GM12878 (cell line): ENCODE measurements around the gene FOXP1.

Experiments used
- CREB1 ChIP-seq: IDR thresholded peaks from 2 replicates; pipeline ENCODE4 v1.6.1; 2012; ENCODE audit warnings: low read depth, mild to moderate bottlenecking, inconsistent platforms
- CTCF ChIP-seq, 3 experiments: IDR thresholded peaks in 2 of 3; conservative IDR thresholded peaks in 1 of 3; 2 replicates each; pipeline ENCODE4 v1.5.1; 2011; ENCODE audit warnings: low read depth in 3 of 3, low read length in 3 of 3, mild to moderate bottlenecking in 3 of 3, control low read depth in 2 of 3, moderate library complexity in 2 of 3, inconsistent platforms in 1 of 3, mixed read lengths in 1 of 3; ENCODE audit not compliant: control insufficient read depth in 2 of 3, insufficient read depth in 1 of 3; ENCODE audit errors: extremely low read depth in 1 of 3
- ESRRA ChIP-seq: IDR thresholded peaks from 2 replicates; pipeline ENCODE4 v1.6.1; 2012; ENCODE audit warnings: mild to moderate bottlenecking, low read length, improper control_type of control experiment
- GABPA ChIP-seq: IDR thresholded peaks from 2 replicates; pipeline ENCODE4 v1.6.1; 2014; ENCODE audit warnings: antibody characterized with exemption, low read depth, mild to moderate bottlenecking, inconsistent platforms
- POLR2A ChIP-seq: IDR thresholded peaks from 2 replicates; pipeline ENCODE4 v1.6.1; 2011; ENCODE audit warnings: low read depth, mild to moderate bottlenecking, low read length

DNA sequence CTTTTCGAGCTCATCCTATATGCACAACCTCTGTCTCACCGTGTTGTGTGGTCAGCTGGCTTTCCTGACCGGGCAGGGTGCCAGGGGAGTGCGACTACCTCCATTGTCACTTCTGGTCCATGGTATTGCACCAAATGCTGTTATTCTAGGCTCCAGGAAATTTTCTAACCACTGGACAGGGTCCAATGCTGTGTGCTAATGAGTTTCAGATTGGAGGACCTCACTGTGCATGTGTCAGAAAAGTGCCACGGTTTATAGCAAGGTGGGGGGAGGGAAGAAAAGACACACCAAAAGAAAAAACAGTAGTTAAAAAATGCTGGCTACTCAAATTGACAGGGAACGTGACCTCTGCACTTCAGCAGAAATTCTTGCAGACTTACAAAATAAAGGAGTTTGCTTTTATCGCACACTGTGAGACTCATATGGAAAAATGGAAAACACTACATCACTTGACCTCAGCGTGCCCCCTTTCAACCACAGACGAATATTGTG is 480.1 kb downstream of the FOXP1 start:
- TF ChIP-seq CTCF (IDR thresholded peaks at IDR 0.05 in 2 of 3, conservative IDR thresholded peaks at IDR 0.05 in 1 of 3; ENCODE audit: control insufficient read depth in 2 of 3, extremely low read depth in 1 of 3, insufficient read depth in 1 of 3, low read depth in 3 of 3, low read length in 3 of 3), result no peak
- TF ChIP-seq CREB1, result no peak
- TF ChIP-seq GABPA, result no peak
- TF ChIP-seq ESRRA, result no peak
- TF ChIP-seq POLR2A, result no peak
